WERI-Rb-1 (cell line): ENCODE data around the gene FOLH1.
"Not testable (repeated sequence)": the region's sequence is repeated elsewhere in the genome, so short reads cannot be mapped to it uniquely, and the experiment has no call there.

Source experiments
- DNase-seq: peaks from one replicate; pipeline ENCODE4 v3.0.0-alpha.2; 2020
- H3K27ac ChIP-seq: fragments of 250-450 bp; sonication (Bioruptor Pico); 2 replicates; pipeline ENCODE4 v1.5.1; 2020; ENCODE audit warnings: mild to moderate bottlenecking, moderate library complexity
- H3K27me3 ChIP-seq: fragments of 250-450 bp; sonication (Bioruptor Pico); 2 replicates; pipeline ENCODE4 v1.5.1; 2021; ENCODE audit warnings: mild to moderate bottlenecking, low read depth, moderate library complexity; ENCODE audit not compliant: insufficient read depth, severe bottlenecking
- H3K36me3 ChIP-seq: fragments of 250-450 bp; sonication (Bioruptor Pico); 2 replicates; pipeline ENCODE4 v1.5.1; 2020; ENCODE audit warnings: mild to moderate bottlenecking, moderate library complexity
- H3K4me3 ChIP-seq: 2 replicates; pipeline ENCODE4 v1.5.1; 2011; ENCODE audit warnings: low read depth, mild to moderate bottlenecking, control low read depth, low read length
- H3K9me3 ChIP-seq: fragments of 250-450 bp; sonication (Bioruptor Pico); 2 replicates; pipeline ENCODE4 v1.5.1; 2021; ENCODE audit warnings: mild to moderate bottlenecking, moderate library complexity; ENCODE audit not compliant: severe bottlenecking
- CTCF ChIP-seq: IDR thresholded peaks from 2 replicates; pipeline ENCODE4 v1.5.1; 2011; ENCODE audit warnings: low read depth, mild to moderate bottlenecking, control low read depth, inconsistent platforms, low read length

The FOLH1 gene

GRCh38 chr11:49221112-49221511 is 12.7 kb upstream of the FOLH1 start:
- H3K9me3 ChIP-seq: no peaks in the 10 kb centered on the region
- DNase-seq: no peak
- H3K4me3 ChIP-seq: no peak overlapping the region
- no peak overlapping the region for H3K27ac ChIP-seq
- TF ChIP-seq CTCF: no peak
- no peaks in the 10 kb centered on the region for H3K36me3 ChIP-seq
- no peaks in the 10 kb centered on the region for H3K27me3 ChIP-seq

DNA sequence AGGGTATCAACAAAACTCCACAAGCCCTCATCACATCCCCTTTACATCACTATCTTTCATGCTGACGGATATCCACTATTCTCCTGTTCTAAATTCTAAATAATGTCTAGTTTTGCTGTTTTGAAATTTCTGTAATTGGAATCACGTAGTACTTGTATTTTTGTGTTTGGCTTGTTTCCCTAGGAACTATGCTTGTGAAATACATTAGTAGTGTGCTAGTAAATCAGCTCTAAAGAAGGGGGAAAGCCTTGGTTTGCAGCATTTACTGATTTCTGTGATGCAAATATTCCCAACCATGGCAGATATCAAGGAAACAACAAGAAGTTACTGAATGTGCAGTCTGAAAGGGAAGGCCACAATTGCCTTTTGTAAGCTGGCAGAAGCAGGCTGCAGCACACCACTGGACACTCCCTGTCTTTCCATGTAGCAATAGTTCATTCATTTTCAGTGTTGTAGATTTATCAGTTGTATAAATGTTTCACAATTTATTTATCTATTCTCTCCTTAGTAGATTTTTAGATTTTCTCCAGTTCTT is 4.7 kb upstream of the FOLH1 start:
- Histone ChIP-seq H3K9me3 (no peaks in the 10 kb centered on the region), H3K27ac (no peak overlapping the region), H3K27me3 (peaks cover 10% of the 10 kb centered on the region), H3K36me3 (no peaks in the 10 kb centered on the region), H3K4me3 (no peak overlapping the region)
- no peak for TF ChIP-seq CTCF
- no peak for DNase-seq

- not testable (repeated sequence) for DNase-seq, H3K4me3 ChIP-seq, H3K9me3 ChIP-seq, H3K27ac ChIP-seq, H3K36me3 ChIP-seq
- peaks cover 12% of the 10 kb centered on the region for H3K27me3 ChIP-seq
Observed at GRCh38 chr11:49206999-49207398, 1.4 kb downstream of the FOLH1 start.

GRCh38 chr11:49202287-49202976 is 6.0 kb downstream of the FOLH1 start:
- no peaks in the 10 kb centered on the region for H3K9me3 ChIP-seq
- TF ChIP-seq CTCF: no peak

DNA sequence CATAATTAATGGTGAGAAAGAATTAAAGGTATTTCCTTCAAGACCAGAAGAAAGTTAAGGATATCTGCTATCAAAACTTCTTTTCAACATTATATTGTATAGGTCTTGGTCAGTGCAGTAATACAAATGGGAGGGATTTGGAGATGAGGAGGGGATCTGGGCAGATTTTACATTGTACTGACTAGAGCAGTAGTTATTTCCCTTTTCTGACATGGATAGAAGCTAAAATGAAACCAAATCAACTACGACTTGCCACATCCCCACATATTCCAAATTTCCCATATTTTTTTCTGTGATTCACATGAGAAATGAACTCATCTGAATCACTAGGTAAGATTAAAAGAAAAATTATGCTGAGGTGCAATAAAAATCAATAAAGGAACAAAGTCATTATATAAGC is 11.6 kb downstream of the FOLH1 start:
- DNase-seq, H3K27ac ChIP-seq, H3K9me3 ChIP-seq, H3K4me3 ChIP-seq, H3K36me3 ChIP-seq, H3K27me3 ChIP-seq: not testable (repeated sequence)

More at GRCh38 chr11:49202287-49202976, 6.0 kb downstream of the FOLH1 start:
- Histone ChIP-seq H3K27ac (no peak overlapping the region), H3K27me3 (peaks cover 2% of the 10 kb centered on the region), H3K4me3 (no peak overlapping the region), H3K36me3 (no peaks in the 10 kb centered on the region)
- no peak for DNase-seq

GRCh38 chr11:49196002-49196401 is 12.4 kb downstream of the FOLH1 start:
- not testable (repeated sequence) for H3K27ac ChIP-seq, H3K9me3 ChIP-seq, H3K36me3 ChIP-seq, H3K27me3 ChIP-seq, DNase-seq, H3K4me3 ChIP-seq

GRCh38 chr11:49190287-49190686 is 18.1 kb downstream of the FOLH1 start:
- H3K27ac ChIP-seq: not testable (repeated sequence)

DNA sequence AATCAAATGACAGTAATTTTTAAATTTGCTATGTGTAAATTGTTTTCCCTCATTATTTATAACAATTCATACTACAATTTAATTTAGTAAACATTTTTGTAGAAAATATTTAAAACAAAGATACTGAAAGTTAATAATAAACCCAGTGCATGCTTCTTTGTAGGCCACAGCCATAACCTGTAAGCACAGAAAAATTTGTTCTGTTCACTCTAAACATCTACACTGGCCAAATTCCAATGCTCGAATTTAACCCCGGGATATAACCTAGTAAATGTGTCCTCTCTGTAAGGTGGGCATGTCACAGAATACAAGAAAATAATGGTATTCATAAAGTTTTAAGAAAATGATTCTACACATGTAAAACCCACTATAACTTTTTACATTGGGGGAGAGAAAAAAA is 22.2 kb downstream of the FOLH1 start:
- not testable (repeated sequence) for H3K27ac ChIP-seq, DNase-seq, H3K4me3 ChIP-seq

More at GRCh38 chr11:49190287-49190686, 18.1 kb downstream of the FOLH1 start:
- not testable (repeated sequence) for H3K4me3 ChIP-seq, H3K27me3 ChIP-seq, DNase-seq, H3K36me3 ChIP-seq, H3K9me3 ChIP-seq

GRCh38 chr11:49185597-49185996 is 22.8 kb downstream of the FOLH1 start:
- H3K27me3 ChIP-seq, H3K9me3 ChIP-seq, H3K36me3 ChIP-seq, H3K4me3 ChIP-seq, H3K27ac ChIP-seq, DNase-seq: not testable (repeated sequence)

More for the DNA sequence above, 22.2 kb downstream of the FOLH1 start:
- not testable (repeated sequence) for H3K27me3 ChIP-seq, H3K36me3 ChIP-seq, H3K9me3 ChIP-seq

DNA sequence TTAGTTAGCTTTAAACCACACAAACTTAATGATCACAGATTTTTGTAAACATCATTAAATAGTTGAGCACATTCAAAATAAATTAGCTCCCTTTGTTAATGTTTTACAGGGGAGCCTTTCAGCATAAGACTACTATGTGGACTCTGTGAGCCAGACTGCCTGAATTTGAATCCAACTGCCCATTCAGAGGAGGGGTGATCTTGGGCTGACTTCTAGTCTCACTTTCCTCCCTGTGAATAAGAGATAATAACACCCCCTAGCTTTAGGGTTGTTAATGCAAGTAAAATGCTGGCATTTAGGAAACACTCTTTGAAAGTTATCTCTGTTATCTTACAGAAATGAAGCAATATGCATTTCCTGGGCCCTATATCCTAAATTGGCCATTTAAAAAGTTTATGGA is 23.6 kb downstream of the FOLH1 start:
- H3K4me3 ChIP-seq, H3K27ac ChIP-seq, H3K9me3 ChIP-seq, H3K36me3 ChIP-seq, DNase-seq, H3K27me3 ChIP-seq: not testable (repeated sequence)

GRCh38 chr11:49177936-49178335 is 30.5 kb downstream of the FOLH1 start:
- not testable (repeated sequence) for H3K27ac ChIP-seq, H3K4me3 ChIP-seq, H3K36me3 ChIP-seq, H3K27me3 ChIP-seq, DNase-seq, H3K9me3 ChIP-seq

GRCh38 chr11:49175378-49175777 is 33.0 kb downstream of the FOLH1 start:
- H3K27ac ChIP-seq, H3K36me3 ChIP-seq, H3K9me3 ChIP-seq, H3K27me3 ChIP-seq, H3K4me3 ChIP-seq, DNase-seq: not testable (repeated sequence)
